Measurements from ENCODE around the gene BMI1. TPM values are rescaled to one million over a fixed set of nuclear protein-coding genes. Genes with fewer than 3 reads are reported as not detected.

Gene BMI1
- total and polyA plus RNA-seq, 2 donors (not counting 1 experiment from before 2014, with no cell fraction given) = 18.0 to 83.8 TPM

DNA sequence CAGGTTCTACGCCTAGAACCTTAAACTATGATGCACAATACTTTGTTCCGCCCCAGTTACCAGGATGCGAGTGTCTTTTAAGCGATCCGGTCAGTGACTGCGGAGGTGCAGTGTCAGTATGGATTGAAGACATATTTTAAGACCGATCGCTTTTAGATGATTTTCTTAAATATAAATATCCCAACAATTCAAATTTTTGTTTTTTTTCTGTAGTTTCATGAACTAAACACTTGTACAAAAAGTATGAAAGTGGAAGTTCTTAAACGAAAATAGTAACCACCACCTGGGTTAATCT is 3.9 kb upstream of the BMI1 start:
- Mint-ChIP-seq H3K27me3 (no peaks in the 10 kb centered on the region), H3K9me3 (ENCODE audit: insufficient read depth) (no peaks in the 10 kb centered on the region), H3K4me1 (peaks cover 36% of the 10 kb centered on the region), H3K4me3 (peak overlapping the region; percentile 97), H3K27ac (peak overlapping the region; percentile 98)
- Histone ChIP-seq H3K27me3 (replicated peaks in 1 of 4; ENCODE audit: control extremely low read depth in 1 of 4, control insufficient read depth in 3 of 4, insufficient read depth in 4 of 4, low read length in 3 of 4) (peaks cover 0 to 2% (median 0%) of the 10 kb centered on the region in 4 experiments), H3K9ac (ENCODE audit: low read length) (peak overlapping the region; percentile 90), H3K9me3 (ENCODE audit: control extremely low read depth in 1 of 3, control insufficient read depth in 2 of 3, insufficient read depth in 1 of 3, low read length in 2 of 3) (no peaks in the 10 kb centered on the region), H3K36me3 (replicated peaks in 1 of 2; ENCODE audit: control extremely low read depth in 1 of 2, control insufficient read depth in 1 of 2, extremely low read depth in 1 of 2, insufficient read depth in 2 of 2, low read length in 1 of 2) (no peaks in the 10 kb centered on the region), H3K79me2 (ENCODE audit: control insufficient read depth, insufficient read depth, low read length) (peaks cover 20% of the 10 kb centered on the region), H3K4me2 (replicated peaks; ENCODE audit: low read depth, low read length, poor library complexity, severe bottlenecking) (peak overlapping the region; percentile 85), H2AFZ (ENCODE audit: insufficient read depth, low read depth, low read length, poor library complexity, severe bottlenecking) (peak overlapping the region; percentile 79), H3K4me3 (ENCODE audit: control extremely low read depth in 1 of 5, extremely low read depth in 1 of 5, insufficient read depth in 1 of 5, low read depth in 2 of 5, low read length in 4 of 5) (peak overlapping the region; percentile 65 to 90 (median 82)), H4K20me1 (ENCODE audit: control insufficient read depth, insufficient read depth, low read length, poor library complexity, severe bottlenecking) (no peaks in the 10 kb centered on the region), H3K4me1 (ENCODE audit: control insufficient read depth in 2 of 2, insufficient read depth in 2 of 2, low read length in 2 of 2) (peaks cover 22 to 34% of the 10 kb centered on the region in 2 donors), H3K27ac (ENCODE audit: low read length in 2 of 2) (peak overlapping the region; percentile 88 to 92)
- WGBS (ENCODE audit: insufficient coverage) = no CpG with 5 or more reads among the region's 9 CpGs
- ChIA-PET POLR2A (interaction anchor here (0.6 to 4.7 kb wide), 8 partner anchors 9 to 791 kb away, joined by 3 to 27 read pairs (median 16); no protein-coding TSS in a partner anchor), CTCF (interaction anchor here (1.5 to 4.1 kb wide), 5 partner anchors 9 to 88 kb away, joined by 4 to 34 read pairs (median 9); no protein-coding TSS in a partner anchor)
- intact Hi-C loops (cut with micrococcal nuclease) = loop anchor here (2.0 to 5.0 kb wide), 3 partner anchors 120 to 395 kb away; partner anchors contain the start of gene PIP4K2A
- TF ChIP-seq, protein P1, sequence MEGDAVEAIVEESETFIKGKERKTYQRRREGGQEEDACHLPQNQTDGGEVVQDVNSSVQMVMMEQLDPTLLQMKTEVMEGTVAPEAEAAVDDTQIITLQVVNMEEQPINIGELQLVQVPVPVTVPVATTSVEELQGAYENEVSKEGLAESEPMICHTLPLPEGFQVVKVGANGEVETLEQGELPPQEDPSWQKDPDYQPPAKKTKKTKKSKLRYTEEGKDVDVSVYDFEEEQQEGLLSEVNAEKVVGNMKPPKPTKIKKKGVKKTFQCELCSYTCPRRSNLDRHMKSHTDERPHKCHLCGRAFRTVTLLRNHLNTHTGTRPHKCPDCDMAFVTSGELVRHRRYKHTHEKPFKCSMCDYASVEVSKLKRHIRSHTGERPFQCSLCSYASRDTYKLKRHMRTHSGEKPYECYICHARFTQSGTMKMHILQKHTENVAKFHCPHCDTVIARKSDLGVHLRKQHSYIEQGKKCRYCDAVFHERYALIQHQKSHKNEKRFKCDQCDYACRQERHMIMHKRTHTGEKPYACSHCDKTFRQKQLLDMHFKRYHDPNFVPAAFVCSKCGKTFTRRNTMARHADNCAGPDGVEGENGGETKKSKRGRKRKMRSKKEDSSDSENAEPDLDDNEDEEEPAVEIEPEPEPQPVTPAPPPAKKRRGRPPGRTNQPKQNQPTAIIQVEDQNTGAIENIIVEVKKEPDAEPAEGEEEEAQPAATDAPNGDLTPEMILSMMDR (IDR thresholded peaks at IDR 0.05) = no peak
- TF ChIP-seq EZH2 (IDR thresholded peaks at IDR 0.05; ENCODE audit: borderline replicate concordance, insufficient read depth, low read depth, low read length, poor library complexity, severe bottlenecking) = no peak
- DNase-seq = no peak
- no peak for ATAC-seq (ENCODE audit: low read depth)

DNA sequence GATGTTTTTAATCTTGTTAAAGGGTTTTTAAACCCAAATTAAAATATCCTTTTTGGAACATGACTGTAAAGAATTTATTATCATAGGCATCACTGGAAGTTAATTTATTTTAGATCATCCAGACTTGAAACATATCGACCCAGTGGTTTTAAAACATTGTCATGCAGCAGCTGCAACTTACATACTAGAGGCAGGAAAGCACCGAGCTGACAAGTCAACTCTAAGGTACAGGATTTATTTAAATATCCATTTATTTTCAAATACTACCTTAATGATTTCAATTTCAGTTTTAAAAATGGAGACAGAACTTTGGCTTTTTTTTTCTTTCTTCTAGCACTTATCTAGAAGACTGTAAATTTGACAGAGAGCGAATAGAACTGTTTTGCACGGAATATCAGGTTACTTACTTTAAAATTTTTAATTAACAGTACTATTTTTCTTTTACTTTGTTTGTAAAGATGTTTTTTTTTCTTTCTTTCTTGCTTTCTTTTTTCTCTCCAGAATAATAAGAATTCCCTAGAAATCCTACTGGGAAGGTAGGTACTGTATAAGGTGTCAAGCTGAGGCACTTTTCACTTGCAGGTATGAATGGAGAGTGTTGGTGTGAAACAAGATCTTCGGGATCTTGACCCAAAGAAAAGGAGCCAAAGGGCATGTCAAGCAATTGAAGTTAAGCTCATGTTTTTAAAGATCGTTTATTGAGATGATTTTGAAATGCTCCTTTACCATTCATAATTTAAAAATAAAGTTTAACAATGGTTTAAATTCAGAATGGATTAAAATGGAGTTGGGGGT is 2.9 kb upstream of the BMI1 start:
- H3K4me1 ChIP-seq (ENCODE audit: control insufficient read depth in 2 of 2, insufficient read depth in 2 of 2, low read length in 2 of 2) = peaks cover 30 to 43% of the 10 kb centered on the region in 2 donors
- H3K79me2 ChIP-seq (ENCODE audit: control insufficient read depth, insufficient read depth, low read length) = peaks cover 20% of the 10 kb centered on the region
- ChIA-PET CTCF (interaction anchor here (1.1 kb wide), 1 partner anchor 10 kb away, joined by 4 read pairs; no protein-coding TSS in a partner anchor), POLR2A (interaction anchor here (1.1 to 4.7 kb wide), 4 partner anchors 64 to 120 kb away, joined by 3 to 26 read pairs (median 15); no protein-coding TSS in a partner anchor)
- H2AFZ ChIP-seq (ENCODE audit: insufficient read depth, low read depth, low read length, poor library complexity, severe bottlenecking) = no peak overlapping the region
- H3K4me2 ChIP-seq (replicated peaks; ENCODE audit: low read depth, low read length, poor library complexity, severe bottlenecking) = peak overlapping the region; percentile 85
- intact Hi-C loops (cut with micrococcal nuclease) = loop anchor here (2.0 to 5.0 kb wide), 3 partner anchors 119 to 394 kb away; partner anchors contain the start of gene PIP4K2A
- no peak for TF ChIP-seq EZH2 (IDR thresholded peaks at IDR 0.05; ENCODE audit: borderline replicate concordance, insufficient read depth, low read depth, low read length, poor library complexity, severe bottlenecking)
- TF ChIP-seq, protein P1 (IDR thresholded peaks at IDR 0.05) = no peak
- Mint-ChIP-seq H3K9me3 (ENCODE audit: insufficient read depth) (no peaks in the 10 kb centered on the region), H3K4me3 (peak overlapping the region; percentile 97), H3K27ac (no peak overlapping the region), H3K4me1 (peaks cover 45% of the 10 kb centered on the region), H3K27me3 (no peaks in the 10 kb centered on the region)
- 80% methylated on average over 1 of the region's 6 CpGs for WGBS (ENCODE audit: insufficient coverage)
- peaks cover 0 to 11% (median 0%) of the 10 kb centered on the region in 4 experiments for H3K27me3 ChIP-seq (replicated peaks in 1 of 4; ENCODE audit: control extremely low read depth in 1 of 4, control insufficient read depth in 3 of 4, insufficient read depth in 4 of 4, low read length in 3 of 4)
- H3K27ac ChIP-seq (ENCODE audit: low read length in 2 of 2) = peak overlapping the region in 1 of 2 donors; percentile 92
- peak overlapping the region in 2 of 5 experiments; percentile 77 to 82 for H3K4me3 ChIP-seq (ENCODE audit: control extremely low read depth in 1 of 5, extremely low read depth in 1 of 5, insufficient read depth in 1 of 5, low read depth in 2 of 5, low read length in 4 of 5)
- ATAC-seq (ENCODE audit: low read depth) = no peak
- H3K9ac ChIP-seq (ENCODE audit: low read length) = no peak overlapping the region
- H3K36me3 ChIP-seq (replicated peaks in 1 of 2; ENCODE audit: control extremely low read depth in 1 of 2, control insufficient read depth in 1 of 2, extremely low read depth in 1 of 2, insufficient read depth in 2 of 2, low read length in 1 of 2) = no peaks in the 10 kb centered on the region
- no peaks in the 10 kb centered on the region for H4K20me1 ChIP-seq (ENCODE audit: control insufficient read depth, insufficient read depth, low read length, poor library complexity, severe bottlenecking)
- DNase-seq = no peak
- no peaks in the 10 kb centered on the region for H3K9me3 ChIP-seq (ENCODE audit: control extremely low read depth in 1 of 3, control insufficient read depth in 2 of 3, insufficient read depth in 1 of 3, low read length in 2 of 3)

Data from B cell (primary cell).